Stimulated activated CD4-positive, alpha-beta T cell treated with anti-CD3 and anti-CD28 coated beads, Interleukin-4, amount 100 ng/mL, for 4 hours (primary cell): ENCODE measurements around the gene KLF13.

Source experiments
- DNase-seq, 2 experiments: peaks; one replicate each; pipeline ENCODE4 v3.0.0-alpha.2; 2020

Gene KLF13

DNA sequence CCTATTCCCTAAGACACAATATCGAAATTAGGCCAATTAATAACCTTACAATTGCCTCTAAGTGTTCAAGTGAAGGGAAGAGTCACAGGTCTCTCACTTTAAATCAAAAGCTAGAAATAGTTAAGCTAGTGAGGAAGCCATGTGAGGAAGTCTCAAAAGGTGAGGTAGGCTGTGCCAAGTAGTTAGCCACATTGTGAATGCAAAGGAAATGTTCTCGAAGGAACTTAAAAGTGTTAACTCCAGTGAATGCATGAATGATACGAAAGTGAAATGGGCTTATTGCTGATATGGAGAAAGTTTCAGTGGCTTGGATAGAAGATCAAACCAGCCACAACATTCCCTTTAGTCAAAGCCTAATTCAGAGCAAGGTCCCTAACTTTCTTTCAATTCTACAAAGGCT lies 59.1 kb downstream of the KLF13 start:
- DNase-seq: no peak

DNA sequence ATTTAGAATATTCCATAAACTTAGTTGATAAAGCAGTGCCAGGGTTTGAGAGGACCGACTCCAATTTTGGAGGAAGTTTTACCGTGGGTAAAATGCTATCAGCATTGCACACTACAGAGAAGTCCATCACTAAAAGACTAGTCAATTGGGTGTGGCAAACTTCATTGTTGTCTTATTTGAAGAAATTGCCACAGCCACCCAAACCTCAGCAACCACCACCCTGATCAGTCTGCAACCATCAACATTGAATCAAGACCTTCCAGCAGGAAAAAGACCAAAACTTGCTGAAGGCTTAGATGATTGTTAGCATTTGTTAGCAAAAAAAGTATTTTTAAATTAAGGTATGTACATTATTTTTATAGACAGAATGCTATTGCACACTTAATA lies 60.5 kb downstream of the KLF13 start:
- no peak for DNase-seq

DNA sequence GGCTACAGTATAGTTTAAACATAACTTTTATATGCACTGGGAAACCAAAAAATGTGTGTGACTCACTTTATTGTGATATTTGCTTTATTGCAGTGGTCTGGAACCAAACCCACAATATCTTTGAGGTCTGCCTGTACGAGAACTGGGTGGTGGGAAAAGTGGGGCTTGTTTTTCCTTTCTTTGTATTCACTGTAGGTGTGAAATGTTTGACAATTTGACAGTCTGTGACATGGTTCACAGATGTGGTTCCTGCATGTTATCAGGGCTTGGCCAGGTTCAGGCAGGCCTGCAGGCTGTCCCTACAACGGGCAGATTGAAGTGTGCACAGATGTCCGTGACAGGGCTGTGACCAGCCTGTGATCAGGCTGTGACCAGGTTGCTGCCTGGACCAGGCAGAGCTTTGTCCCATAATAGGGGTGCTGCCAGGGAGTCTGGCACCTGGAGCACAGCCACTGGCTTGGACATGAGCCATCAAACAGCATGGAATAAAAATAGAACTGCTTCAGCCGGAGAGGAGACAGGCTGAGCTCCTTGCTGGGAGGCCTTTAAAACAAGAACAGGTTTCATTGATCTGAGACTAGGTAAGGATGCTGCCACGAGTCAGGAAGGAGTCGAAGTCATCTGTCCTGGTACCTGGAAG lies 61.0 kb downstream of the KLF13 start:
- DNase-seq: peak in 1 of 2 experiments; percentile 28

DNA sequence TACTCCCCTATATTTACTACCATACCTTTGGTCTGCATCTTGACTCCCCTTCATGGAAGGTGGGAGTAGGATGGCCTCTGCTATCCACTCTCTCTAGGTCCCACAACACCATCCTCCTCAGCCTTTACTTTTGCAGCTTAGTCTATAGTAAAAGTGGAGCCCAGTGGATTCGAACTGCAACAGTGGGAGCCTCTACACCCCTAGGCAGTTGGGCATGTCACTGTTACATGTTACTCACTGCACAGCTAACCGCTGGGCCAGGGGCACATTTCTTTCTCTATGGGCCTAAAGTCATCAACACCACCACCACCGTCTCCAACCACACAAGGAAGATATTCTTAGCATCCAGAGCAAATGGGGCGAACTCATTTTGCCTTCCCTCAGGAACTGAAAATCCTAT lies 62.9 kb downstream of the KLF13 start:
- no peak for DNase-seq

DNA sequence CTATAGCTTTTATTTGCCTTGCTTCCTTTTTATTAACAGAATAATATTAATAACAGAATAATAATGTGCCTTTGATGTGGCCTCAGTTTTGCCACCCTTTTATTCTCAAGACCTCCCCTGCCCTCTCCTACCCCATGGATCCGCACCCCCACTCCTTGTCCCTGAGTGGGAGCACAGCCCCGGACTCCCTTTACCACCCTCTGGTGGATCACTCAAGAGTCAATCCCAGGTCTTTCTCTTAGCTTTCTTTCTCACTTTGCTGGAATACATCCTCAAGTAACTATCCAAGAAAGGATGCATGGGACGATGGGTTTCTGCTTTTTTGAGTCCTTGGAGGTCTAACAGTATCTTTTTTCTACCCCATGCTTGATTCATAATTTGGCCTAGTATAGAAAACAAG lies 63.4 kb downstream of the KLF13 start:
- no peak for DNase-seq

DNA sequence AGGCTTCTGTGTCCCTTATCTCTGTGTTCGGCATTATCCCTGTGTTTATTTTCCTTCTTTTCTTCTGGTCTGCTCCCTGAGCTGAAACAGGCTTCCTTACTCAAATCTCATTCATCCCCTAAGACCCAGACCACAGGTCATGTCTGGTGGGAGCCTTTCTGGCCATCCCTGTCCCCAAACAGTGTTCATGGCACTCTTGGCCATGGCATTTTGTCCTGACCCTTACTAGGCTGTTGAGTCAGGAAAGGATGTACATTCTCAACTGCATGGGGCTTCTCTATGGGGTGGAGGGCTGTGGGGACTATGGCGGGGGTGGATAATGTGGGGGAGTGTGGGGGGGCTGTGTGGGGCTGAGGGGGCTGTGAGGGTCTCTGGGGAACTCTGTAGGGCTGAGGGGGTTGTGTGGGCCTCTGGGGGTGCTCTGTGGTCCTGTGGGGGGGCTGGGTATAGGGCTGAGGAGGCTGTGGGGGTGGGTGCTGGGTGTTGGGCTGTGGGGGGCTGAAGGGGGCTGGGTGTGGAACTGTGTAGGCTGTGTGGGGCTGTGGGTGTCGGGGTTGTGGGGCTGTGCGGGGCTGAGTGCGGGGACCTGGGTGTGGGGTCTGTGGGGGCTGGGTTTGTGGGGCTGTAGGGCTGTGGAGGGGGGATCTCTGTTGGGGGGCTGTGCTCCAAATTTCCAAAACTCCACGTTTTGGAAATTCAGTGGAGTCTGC lies 64.3 kb downstream of the KLF13 start:
- no peak for DNase-seq

DNA sequence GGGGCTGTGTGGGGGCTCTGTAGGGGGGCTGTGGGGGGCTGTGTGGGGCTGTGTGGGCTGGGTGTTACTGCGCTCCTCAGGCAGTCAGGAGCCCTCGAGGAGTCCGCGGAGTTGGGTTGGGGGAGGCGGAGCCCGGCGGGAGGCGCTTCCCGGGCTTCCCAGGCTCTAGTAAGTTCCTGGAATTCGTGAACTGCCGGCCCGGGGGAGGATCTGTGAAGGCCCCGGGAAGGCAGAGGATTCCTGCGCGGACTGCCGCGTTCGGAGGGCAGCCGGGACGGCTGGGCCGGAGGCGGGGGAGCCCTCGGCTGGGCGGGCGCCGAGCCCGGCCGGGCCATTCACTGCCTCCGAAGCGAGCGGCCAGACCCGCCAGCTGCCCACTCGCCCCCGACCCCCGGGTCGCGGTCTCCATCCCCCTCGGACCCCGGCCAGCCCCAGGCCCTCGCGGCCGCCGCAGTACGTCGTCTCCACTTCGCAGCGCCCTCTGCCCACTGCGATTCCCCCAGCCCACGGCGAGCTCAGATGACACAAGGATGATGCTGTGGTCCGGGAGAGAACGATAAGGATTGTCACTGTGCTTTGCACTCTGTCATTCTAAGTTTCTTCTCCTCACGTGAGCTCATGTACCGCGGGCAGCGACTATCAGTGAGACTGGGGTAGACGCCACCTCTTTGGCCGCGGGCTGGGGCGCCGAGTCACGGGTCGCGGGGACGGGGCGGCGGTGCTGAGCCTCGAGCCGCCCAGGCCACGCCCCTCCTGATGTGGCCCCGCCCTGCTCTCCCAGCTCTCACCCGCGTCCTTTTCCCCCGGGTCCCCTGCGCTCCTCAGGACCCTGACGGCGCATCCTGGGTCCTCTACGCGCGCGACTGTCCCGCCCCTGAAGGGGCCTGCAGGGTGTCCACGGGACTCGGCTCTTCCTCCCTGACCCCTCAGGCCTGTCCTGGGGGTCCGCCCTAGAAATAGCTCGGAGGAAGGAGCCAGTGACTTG lies 65.3 kb downstream of the KLF13 start:
- DNase-seq: peak; percentile 67 to 78

DNA sequence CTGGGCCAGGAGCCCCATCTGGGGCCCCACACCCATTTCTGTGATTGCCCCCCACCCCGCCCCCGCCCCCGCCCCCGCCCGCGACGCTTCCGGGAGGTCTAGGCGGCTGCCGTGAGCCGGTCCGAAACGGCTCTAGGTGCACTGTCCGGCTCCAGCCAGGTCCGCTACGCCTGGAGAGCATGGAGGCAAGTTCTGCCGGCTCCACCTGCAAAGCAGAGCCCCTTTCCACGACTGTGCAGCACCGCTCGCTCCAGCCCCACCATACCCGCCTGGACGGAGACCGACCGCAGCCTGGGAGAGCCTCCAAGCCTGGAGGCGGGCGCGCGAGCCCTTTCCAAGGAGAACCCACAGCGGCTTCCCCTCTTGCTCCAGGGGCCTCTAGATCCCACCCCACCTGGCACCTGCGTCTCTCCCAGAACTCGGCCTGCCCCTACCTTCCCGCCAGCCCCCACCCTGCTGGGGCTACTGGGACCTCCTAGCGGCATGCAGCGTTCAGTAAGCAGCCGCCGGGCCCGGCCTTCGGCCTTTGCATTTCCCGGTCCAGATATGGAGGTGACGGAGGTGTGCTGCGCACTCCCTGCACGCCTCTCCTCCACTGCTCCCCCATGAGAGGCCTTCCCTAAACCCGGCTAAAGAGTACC lies 66.2 kb downstream of the KLF13 start:
- no peak for DNase-seq

DNA sequence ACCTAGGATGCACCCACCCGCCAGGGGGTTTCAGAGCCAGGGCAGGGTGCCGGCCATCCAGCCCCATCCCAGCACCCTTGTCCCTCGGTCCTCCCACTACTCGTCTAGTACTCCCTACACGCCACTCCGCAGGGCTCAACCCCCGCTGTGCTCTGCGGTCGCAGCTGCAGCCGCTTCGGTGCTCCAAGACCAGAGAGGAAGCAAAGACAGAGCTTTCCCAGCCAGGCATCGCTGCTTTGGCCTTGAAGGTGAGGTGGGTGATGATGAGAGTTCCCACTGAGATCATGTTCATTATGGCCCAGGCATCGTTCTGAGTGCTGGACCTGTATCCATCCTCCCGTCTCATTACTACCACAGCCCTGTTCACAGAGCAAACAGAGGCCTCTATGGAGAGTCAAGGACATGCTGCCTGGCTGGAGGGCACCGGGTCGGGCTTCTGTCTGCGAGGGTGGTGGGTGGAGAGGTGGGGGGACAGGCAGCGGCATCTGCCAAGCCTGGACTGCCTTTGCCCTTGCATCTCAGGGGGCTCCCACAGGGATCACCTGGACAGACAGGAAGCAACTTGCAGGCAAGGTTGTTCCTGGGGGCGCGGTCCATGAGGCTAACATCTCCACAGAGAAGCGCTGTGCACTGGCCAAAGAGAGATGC lies 66.9 kb downstream of the KLF13 start:
- DNase-seq: no peak

DNA sequence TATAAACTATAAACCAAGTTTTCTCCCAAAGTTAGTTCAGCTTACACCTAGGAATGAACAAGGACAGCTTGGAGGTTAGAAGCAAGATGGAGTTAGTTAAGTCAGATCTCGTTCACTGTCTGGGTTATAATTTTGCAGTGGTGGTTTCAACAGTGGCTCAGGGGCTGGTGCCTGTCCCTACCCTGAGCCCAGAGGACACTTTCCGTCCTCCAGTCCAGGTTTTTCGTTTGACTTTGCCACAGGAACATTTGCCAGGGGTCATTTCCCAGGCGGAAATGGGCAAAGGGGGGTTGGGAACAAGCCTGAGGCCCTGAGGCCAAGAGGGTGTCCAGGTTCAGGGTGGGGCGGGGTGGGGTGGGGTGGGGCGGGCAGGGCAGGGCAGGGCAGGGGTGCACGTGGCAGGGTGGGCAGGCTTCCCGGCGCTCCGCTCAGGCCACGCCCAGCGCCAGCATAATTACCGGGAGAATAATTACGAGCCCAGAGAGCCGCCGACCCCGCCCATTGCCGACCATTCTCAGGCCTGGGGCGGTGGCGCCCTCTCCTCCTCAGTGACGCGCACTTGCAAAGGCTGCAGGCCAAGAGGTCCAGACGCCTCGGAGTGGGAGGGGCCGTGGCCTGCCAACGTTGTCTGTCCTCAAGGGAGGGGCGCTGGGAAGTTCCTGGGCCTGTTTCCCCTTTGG lies 70.4 kb downstream of the KLF13 start:
- DNase-seq: no peak

DNA sequence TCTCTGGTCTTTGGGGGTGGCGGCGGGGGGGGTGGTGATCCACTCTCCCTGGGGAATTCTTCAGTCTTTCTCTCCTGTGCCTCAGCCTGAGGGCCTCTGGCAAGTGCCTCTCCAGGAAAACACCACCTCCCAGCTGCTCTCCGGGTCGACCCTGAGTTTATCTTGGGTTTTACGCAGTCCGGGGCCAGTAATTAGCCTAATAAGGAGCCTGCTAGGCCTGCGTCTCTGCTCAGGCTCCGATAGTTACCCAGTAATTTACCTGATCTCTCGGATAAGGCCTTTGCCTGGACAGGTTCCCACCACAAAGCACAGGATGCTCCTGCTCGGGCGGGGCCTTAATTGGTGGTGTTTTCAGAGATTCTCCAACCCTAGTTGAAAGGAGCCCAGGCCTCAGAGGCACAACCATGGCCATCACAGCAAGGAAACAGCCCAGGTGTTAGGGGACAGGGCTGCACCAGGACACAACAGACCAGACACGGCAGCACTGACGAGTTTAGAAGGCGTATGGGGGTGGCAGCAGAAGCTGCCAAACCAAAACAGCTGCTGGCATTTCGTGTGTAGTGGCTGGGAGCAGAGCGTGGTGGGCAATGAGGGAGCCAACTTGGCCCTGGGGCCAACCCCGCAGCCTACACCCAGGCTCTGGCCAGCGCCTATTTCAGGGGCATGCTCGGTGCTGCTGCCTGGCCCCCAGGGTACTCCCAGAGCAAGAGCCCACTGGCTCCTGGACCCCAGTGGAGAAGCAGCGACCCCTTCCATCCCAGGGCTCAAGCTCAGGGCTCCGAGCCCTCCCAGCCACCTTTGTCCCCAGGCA lies 71.4 kb downstream of the KLF13 start:
- DNase-seq: no peak

DNA sequence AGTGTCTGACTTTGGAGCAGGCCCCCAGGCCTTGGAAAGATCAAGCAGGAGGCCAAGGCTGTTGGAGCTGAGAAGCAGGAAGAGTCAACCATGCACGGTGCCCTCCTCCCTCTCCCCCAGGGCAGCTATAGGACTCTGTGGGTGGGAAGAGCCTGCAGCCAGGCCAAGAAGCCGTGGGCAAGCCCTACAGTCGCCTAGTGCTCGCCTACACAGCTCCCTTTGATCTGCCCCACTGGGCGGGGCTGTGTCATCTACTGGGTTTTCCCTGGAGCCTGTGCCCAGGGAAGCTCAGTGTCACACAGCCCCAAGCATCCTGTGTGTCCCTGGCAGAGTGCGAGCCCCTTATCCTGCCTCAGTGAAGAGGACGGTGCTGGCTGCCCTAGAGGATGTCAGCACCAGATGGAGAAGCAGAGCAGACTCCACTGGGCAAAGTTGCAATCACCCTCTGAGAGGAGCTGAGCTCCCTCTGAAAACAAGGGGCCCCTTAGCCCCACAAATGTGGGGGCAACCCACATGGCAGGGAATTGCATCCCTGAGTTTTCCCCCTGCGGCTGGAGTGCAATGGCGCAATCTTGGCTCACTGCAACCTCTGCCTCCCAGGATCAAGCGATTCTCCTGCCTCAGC lies 72.2 kb downstream of the KLF13 start:
- DNase-seq: peak in 1 of 2 experiments; percentile 27

DNA sequence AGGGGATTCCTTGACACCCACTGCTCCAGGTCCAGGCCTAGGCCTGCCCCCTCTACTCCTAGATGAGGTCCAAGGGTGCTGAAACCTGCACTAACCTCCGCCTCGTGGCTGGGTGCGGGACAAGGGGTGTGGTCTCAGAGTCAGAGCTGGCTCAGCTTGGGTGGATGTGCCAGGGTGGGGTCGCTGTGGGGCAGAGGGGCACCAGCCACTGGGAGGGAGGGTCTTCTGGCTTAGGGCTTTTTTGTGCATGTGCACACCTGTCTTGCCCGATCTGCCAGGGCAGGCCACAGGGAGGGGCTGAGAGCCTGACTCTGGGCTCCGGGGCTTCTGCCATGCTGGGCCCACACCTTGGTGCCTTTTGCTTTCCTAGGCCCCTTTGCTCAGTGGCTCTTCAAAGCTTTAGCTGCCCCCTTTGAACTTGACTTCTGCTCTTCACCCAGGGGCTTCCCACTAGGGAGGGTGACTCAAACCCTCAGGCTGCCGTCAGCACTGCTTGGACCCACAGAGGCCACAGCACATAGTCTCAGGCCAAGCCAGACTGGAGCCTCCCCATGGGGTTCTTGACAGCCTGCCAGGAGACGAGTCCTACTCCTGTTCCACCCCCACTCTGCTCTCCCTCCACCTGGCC lies 73.0 kb downstream of the KLF13 start:
- no peak for DNase-seq

DNA sequence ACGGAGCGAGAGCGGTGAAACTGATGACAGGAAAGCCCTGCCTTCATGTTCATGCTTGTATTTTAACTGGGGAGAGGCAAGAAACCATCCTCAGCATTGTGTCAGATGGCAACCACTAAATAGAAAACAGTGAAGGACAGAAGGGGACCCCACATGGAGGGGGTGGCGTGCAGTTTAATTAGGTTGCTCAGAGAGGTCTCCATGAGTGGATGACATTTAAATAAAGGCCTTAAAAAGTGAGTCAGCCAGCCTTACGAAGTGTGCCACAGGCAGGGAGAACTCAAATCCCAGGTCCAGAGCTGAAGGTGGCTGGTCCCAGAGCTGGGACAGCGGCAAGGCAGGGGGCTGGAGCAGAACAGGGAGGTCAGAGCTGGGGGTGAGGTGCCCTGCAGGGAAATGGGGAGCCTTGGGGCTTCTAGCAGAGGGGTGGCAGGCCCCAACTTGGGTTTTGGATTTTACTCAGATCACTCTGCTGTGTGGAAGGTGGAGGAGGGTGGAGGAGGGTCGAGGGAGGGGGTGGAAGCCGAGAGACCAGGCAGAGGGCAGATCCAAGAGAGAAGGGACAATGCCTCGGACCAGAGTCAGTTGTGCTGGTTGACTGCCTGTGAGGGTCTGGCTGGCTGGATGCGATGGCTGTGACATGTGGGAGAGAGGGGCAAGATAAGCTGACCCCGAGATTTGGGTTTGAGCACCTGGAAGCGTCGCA lies 73.7 kb downstream of the KLF13 start:
- DNase-seq: no peak

DNA sequence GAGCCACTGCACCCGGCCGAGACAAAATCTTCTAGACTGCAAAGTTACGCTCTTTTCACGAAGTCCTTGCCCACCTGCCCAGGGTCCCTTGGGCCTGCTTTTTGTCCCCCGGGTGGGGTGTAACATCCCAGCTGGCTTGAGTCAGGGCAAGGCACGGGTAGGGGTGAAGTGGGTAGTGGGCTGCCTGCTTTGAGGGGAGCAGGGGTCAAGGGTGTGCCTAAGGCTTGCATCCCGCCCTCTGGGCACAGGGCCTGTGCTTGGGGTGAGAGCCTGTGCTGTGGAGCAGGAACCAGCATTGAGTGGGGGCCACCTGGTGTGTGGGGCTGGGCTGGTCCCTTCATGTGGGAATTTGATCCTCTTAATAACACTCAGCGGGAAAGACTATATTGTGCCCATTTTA lies 74.6 kb downstream of the KLF13 start:
- DNase-seq: no peak

DNA sequence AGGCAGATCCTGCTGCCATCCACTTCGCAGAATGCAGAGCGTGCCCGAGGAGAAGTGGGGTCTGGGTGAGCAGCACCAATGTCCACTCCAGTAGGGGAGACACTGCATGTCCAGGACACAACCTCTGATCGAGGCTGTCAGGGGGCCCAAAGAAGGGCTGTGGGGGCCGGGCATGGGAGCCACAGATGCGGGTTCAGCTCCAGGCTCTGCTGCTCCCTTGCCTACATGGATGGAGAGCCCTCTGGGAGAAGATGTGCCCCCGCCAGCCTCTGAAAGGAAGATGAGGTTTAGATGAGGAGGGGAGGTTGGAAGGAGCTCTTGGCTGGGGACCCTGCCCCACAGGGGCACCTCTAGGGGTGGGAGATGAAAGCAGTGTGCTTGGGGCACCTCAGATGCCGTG lies 75.4 kb downstream of the KLF13 start:
- no peak for DNase-seq

DNA sequence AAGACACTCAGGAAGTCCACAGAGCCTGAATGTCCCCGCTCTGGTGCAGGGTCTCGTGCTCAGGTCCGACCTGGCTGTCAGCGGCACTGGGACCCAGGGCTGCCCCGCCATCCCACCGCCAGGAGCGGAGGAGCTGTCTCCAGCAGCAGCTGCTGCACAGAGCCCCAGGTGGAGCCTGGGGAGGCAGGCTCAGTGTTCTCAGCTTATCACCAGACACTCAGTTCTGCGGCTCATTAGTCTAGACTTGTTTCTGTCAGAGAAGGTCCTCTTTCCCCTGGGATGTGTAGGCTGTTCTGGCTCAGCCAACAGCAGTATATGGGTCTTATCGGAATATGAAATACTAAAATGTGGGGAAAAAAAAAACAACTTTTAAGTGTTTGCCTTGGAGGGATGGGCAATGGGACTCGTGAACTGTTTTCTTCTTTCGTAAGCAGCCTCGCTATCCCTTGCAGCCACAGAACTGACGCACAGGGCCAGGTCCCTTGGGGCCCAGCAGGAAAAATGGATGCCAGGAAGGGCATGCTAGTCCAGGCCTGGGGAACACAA lies 75.9 kb downstream of the KLF13 start:
- DNase-seq: no peak

DNA sequence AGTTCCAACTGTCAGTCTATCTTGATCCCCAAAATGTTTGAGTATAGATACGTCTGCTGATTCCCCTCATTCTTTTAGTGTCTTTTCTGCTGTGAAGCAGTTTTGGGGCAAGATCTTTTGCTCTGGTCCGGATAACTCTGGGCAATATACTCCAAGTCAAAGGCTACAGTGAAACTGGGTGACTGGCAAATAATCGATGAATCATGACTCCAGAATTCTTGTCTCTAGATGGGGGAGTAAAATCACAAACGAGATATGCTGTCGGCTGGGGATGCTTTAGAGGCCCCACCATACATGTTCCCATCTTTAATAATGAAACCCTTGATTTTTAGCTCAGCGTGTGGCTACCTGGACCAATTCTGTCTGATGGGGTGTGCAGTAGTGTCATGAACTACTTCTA lies 76.5 kb downstream of the KLF13 start:
- no peak for DNase-seq

DNA sequence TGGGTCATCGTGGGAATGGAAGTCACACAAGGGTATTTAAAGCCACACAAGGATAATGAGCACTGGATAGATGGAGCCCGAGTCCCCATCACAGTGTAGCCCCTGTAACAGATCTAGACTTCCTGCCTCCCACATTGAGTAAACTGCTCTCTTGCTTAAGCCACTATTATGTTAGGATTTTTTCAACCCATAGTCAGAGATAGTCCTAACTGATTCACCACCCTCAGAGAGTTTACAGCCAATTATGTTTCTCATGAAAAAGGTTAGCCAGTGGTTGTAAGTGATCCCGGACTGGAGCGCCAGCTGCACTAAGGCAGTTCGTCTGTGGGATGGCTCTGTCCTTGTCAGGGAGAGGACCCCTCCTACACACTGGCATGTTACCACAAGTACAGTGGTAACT lies 77.0 kb downstream of the KLF13 start:
- no peak for DNase-seq
